Transverse colon (tissue), 4 donors: Measurements from ENCODE around the gene CBARP. TPM values are rescaled to one million over a fixed set of nuclear protein-coding genes. Genes with fewer than 3 reads are reported as not detected.

Experiments
- DNase-seq: peaks from one replicate; pipeline ENCODE4 v3.0.0-alpha.2; 2019
- H3K27ac ChIP-seq, 4 donors: fragments of 200-600 bp; sonication (generic); 2 replicates each; pipeline ENCODE4 v1.5.1; 2016 to 2018; ENCODE audit warnings: inconsistent platforms in 4 of 4
- H3K27me3 ChIP-seq: fragments of 200-600 bp; sonication (generic); 2 replicates; pipeline ENCODE4 v1.5.1; 2017; ENCODE audit warnings: inconsistent platforms
- H3K36me3 ChIP-seq, 4 donors: fragments of 200-600 bp; sonication (generic); 2 replicates each; pipeline ENCODE4 v1.5.1; 2017 to 2019; ENCODE audit warnings: inconsistent platforms in 4 of 4
- H3K4me1 ChIP-seq, 4 donors: fragments of 200-600 bp; sonication (generic); 2 replicates each; pipeline ENCODE4 v1.5.1; 2017 to 2020; ENCODE audit warnings: inconsistent platforms in 4 of 4
- H3K4me3 ChIP-seq, 4 donors: fragments of 200-600 bp; sonication (generic); 1 replicate in 1 of 4; 2 replicates in 3 of 4; pipeline versions ENCODE4 v1.5.1 to v1.6.1; 2017 to 2019; ENCODE audit warnings: inconsistent platforms in 4 of 4
- H3K9me3 ChIP-seq, 2 donors: fragments of 200-600 bp; sonication (generic); 2 replicates each; pipeline ENCODE4 v1.5.1; 2017 to 2019; ENCODE audit warnings: inconsistent platforms in 2 of 2
- CTCF ChIP-seq, 5 experiments: fragments of 200-600 bp in 3 of 5; fragments of 450-650 bp in 2 of 5; sonication (generic) in 3 of 5; IDR thresholded peaks; 1 replicate in 2 of 5; 2 replicates in 3 of 5; pipeline ENCODE4 v1.5.1; 2016 to 2017; ENCODE audit warnings: antibody characterized with exemption in 5 of 5, inconsistent platforms in 3 of 5, mild to moderate bottlenecking in 2 of 5, moderate library complexity in 1 of 5
- EP300 ChIP-seq: sonication (generic); formaldehyde crosslinking; IDR thresholded peaks from one replicate; pipeline ENCODE4 v1.6.1; 2017; ENCODE audit warnings: antibody characterized with exemption, low read depth
- POLR2A ChIP-seq: fragments of 450-650 bp; IDR thresholded peaks from one replicate; pipeline ENCODE4 v1.6.1; 2016; ENCODE audit warnings: antibody characterized with exemption, mild to moderate bottlenecking, moderate library complexity
- POLR2AphosphoS5 ChIP-seq, 3 donors: sonication (generic); formaldehyde crosslinking; IDR thresholded peaks; one replicate each; pipeline ENCODE4 v1.6.1; 2016; ENCODE audit warnings: antibody characterized with exemption in 3 of 3
- WGBS, 2 donors: methylation state at CpG; one replicate each; pipeline ENCODE4 v1.1.5; 2018; ENCODE audit warnings: low coverage in 1 of 2; 5-methylcytosine and 5-hydroxymethylcytosine counted together
- in situ Hi-C, 4 donors: fragments of 200-750 bp; cut with MboI; loops; one replicate each; pipeline versions ENCODE4 v1.15.0 to v1.15.1; 2017; ENCODE audit warnings: low sequenced_read_pairs in 3 of 4, low pct_ligation_motif_present in 1 of 4, low pct_unique_long_range_greater_than_20kb in 1 of 4
- intact Hi-C: fragments of 100-400 bp; cut with DNase I; formaldehyde crosslinking; loops from one replicate; pipeline ENCODE4 v1.15.1; 2023; ENCODE audit warnings: low total_unique reads
- total RNA-seq, 4 donors: library from RNA; depleted of rRNA; stranded (reverse); fragments of >200 nt; gene quantifications; one replicate each; pipeline ENCODE4 v1.1.0, GENCODE V29; 2016

The CBARP gene, protein sequence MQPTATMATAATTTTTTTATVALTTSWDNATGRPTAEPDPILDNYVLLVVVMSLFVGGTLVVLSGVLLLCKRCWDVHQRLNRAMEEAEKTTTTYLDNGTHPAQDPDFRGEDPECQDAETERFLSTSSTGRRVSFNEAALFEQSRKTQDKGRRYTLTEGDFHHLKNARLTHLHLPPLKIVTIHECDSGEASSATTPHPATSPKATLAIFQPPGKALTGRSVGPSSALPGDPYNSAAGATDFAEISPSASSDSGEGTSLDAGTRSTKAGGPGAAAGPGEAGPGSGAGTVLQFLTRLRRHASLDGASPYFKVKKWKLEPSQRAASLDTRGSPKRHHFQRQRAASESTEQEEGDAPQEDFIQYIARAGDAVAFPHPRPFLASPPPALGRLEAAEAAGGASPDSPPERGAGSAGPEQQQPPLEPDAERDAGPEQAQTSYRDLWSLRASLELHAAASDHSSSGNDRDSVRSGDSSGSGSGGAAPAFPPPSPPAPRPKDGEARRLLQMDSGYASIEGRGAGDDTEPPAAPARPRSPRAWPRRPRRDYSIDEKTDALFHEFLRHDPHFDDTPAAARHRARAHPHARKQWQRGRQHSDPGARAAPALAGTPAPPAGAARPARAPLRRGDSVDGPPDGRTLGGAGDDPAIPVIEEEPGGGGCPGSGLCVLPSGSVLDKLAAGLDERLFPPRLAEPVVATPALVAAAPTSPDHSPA
- total RNA-seq, result 1 to 10 TPM in 1 of 4 donors, under 1 TPM in 2, not detected in 1; 0.32 to 5.2 (median 0.68) TPM

DNA sequence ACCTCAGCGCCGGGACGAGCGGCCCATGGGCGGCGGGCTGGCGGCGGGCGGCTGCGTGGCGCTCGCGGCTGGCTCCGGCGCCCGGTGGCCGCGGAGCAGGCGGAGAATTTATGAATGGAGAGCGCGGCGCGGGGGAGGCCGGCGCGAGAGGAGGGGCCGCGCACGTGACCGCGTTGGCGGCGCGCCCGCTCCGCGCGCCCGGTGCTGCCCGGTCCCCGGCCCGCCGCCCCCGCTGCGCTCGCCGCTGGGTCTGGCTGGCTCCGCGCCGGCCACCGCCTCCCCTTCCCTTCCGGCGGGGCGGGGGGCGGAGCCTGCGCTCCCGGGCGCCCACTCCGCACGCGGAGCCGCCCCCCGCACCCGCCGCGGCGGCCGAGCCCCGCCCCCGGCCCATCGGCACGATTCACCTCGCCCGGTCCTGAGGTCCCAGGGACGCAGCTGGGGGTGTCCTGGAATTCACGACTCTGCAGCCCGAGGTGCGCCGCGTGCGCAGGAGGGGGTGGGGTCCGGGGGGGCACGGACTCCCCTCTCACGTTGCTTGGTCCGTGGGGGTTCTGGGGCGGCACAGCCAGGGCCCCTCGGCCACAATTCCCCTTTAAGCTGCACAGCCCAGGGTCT lies at the start of gene CBARP:
Gene CBARP (minus strand): TSS at position 252 of the 615 bp plus-strand sequence. CDS start 1,905 bp downstream, outside the sequence.
- TF ChIP-seq POLR2A (no peak), POLR2AphosphoS5 (IDR thresholded peaks at IDR 0.05) (no peak), CTCF (IDR thresholded peaks at IDR 0.05) (no peak), EP300 (no peak)
- H3K27me3 ChIP-seq, result peaks cover 46% of the 10 kb centered on the region
- in situ Hi-C loops, result no loop called here
- H3K4me1 ChIP-seq, result peaks cover 35 to 54% (median 45%) of the 10 kb centered on the region in 4 donors
- H3K4me3 ChIP-seq, result peak within 1 kb of the TSS; percentile 29 to 56 (median 37)
- no peak for DNase-seq
- no peaks in the 10 kb centered on the region for H3K36me3 ChIP-seq
- 1% methylated on average over 30 of the region's 87 CpGs; no CpG with 5 or more reads in 1 of the 2 donors for WGBS, 2 donors
- peak within 1 kb of the TSS; percentile 4 to 99 (median 98) for H3K27ac ChIP-seq
- H3K9me3 ChIP-seq, result no peaks in the 10 kb centered on the region
- intact Hi-C loops, result no loop called here

GRCh38 chr19:1286487-1287353 lies 48.9 kb upstream of the CBARP start:
- DNase-seq, result no peak
- in situ Hi-C loops, result loop anchor here in 2 of 4 donors (25.0 kb wide), 1 partner anchor 101 kb away; the partner anchor contains the start of gene NDUFS7 (in 2 of the 2)
- intact Hi-C loops, result loop anchor here (10.0 kb wide), 1 partner anchor 118 kb away; the partner anchor contains the start of genes DAZAP1 and GAMT

DNA sequence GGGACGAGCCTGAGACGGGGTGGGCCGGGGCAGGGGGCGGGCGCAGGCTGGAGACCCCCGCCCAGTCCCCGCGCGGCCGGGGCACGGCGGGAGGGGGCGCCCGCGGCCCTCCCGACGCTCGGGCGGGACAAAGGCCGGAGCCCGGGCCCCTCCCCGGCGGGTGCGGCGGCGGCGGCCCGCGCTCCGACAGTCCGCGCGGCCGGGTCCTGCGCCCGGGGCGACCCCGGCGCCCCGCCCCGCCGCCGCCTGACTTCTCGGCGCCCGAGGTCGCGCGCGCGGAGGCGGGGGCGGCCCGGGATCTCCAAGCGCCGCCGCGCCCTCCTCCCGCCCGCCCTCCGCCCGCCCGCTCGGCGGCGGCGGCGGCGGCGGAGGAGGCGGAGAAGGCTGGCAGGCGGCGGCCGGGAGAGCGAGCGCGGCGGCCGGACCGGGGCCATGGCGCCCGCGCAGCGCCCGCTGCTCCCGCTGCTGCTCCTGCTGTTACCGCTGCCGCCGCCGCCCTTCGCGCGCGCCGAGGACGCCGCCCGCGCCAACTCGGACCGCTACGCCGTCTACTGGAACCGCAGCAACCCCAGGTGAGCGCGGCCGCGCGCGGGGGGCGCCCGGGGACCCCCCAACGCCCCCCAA lies 48.0 kb upstream of the CBARP start, which contains the start of gene EFNA2:
Gene EFNA2 (plus strand): TSS at position 137 of the 624 bp plus-strand sequence. CDS start 296 bp downstream, at position 433.
- WGBS, 2 donors, result no CpG with 5 or more reads among the region's 113 CpGs
- H3K27me3 ChIP-seq, result peaks cover 62% of the 10 kb centered on the region
- intact Hi-C loops, result loop anchor here (10.0 kb wide), 1 partner anchor 119 kb away; the partner anchor contains the start of genes DAZAP1 and GAMT

More at GRCh38 chr19:1286487-1287353, 48.9 kb upstream of the CBARP start:
- Histone ChIP-seq H3K36me3 (no peaks in the 10 kb centered on the region), H3K9me3 (no peaks in the 10 kb centered on the region), H3K4me1 (peaks cover 15 to 64% (median 51%) of the 10 kb centered on the region in 4 donors), H3K4me3 (peak overlapping the region; percentile 5 to 54 (median 47)), H3K27me3 (peaks cover 65% of the 10 kb centered on the region), H3K27ac (peak overlapping the region; percentile 58 to 77 (median 74))
- TF ChIP-seq POLR2AphosphoS5 (IDR thresholded peaks at IDR 0.05) (no peak), CTCF (IDR thresholded peaks at IDR 0.05) (no peak)
- WGBS, 2 donors, result 23% methylated on average over 31 of the region's 38 CpGs; no CpG with 5 or more reads in 1 of the 2 donors

More for the DNA sequence above, 48.0 kb upstream of the CBARP start, which contains the start of gene EFNA2:
- Histone ChIP-seq H3K36me3 (no peaks in the 10 kb centered on the region), H3K4me3 (peak within 1 kb of the TSS; percentile 5 to 54 (median 47)), H3K9me3 (no peaks in the 10 kb centered on the region), H3K27ac (peak within 1 kb of the TSS; percentile 85 to 91 (median 90)), H3K4me1 (peaks cover 9 to 56% (median 43%) of the 10 kb centered on the region in 4 donors)
- in situ Hi-C loops, result loop anchor here in 2 of 4 donors (25.0 kb wide), 1 partner anchor 101 kb away; the partner anchor contains the start of gene NDUFS7 (in 2 of the 2)
- TF ChIP-seq CTCF (IDR thresholded peaks at IDR 0.05) (no peak), POLR2A (no peak), EP300 (no peak), POLR2AphosphoS5 (IDR thresholded peaks at IDR 0.05) (no peak)
- no peak for DNase-seq
